ENCODE measurements around the gene SHMT1.

DNA sequence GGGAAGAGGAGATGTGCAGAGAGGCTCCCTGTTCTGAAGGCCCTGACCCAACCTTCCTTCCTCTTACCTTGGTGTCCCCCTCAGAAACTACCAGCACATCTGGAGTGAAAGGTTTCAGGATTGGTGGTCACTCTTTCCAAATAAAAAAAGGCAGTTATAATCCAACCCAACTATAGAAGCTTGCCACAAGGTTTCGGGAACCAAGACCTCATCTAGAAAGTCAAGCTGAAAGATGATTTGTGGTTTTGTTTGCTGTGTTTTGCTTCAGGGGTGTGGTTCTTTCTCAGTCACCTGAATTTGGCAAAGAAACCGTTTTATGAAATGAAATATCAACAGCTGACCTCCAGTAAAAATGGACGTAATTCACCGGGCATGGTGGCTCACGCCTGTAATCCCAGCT, 19.3 kb downstream of the SHMT1 start:
- TF ChIP-seq, protein P1, sequence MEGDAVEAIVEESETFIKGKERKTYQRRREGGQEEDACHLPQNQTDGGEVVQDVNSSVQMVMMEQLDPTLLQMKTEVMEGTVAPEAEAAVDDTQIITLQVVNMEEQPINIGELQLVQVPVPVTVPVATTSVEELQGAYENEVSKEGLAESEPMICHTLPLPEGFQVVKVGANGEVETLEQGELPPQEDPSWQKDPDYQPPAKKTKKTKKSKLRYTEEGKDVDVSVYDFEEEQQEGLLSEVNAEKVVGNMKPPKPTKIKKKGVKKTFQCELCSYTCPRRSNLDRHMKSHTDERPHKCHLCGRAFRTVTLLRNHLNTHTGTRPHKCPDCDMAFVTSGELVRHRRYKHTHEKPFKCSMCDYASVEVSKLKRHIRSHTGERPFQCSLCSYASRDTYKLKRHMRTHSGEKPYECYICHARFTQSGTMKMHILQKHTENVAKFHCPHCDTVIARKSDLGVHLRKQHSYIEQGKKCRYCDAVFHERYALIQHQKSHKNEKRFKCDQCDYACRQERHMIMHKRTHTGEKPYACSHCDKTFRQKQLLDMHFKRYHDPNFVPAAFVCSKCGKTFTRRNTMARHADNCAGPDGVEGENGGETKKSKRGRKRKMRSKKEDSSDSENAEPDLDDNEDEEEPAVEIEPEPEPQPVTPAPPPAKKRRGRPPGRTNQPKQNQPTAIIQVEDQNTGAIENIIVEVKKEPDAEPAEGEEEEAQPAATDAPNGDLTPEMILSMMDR (IDR thresholded peaks at IDR 0.05) = no peak
- TF ChIP-seq POLR2A (IDR thresholded peaks at IDR 0.05) = no peak
